GM18520 (cell line): ENCODE data around the gene PTPRR.

ENCODE experiments used
- ATAC-seq: cut with Tn5 transposase; IDR thresholded peaks from one replicate; pipeline ENCODE4 v1.9.1; 2021; ENCODE audit not compliant: unreplicated experiment

PTPRR gene

DNA sequence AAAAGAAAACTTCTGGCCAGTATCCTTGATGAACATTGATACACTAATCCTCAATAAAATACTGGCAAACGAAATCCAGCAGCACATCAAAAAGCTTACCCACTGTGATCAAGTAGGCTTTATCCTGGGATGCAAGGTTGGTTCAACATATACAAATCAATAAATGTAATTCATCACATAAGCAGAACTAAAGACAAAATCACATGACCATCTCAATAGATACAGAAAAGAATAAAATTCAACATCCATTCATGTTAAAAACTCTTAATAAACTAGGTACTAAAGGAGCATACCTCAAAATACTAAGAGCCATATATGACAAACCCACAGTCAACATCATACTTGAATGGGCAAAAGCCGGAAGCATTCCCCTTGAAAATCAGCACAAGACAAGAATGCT lies 211.5 kb downstream of the PTPRR start:
- no peak for ATAC-seq

DNA sequence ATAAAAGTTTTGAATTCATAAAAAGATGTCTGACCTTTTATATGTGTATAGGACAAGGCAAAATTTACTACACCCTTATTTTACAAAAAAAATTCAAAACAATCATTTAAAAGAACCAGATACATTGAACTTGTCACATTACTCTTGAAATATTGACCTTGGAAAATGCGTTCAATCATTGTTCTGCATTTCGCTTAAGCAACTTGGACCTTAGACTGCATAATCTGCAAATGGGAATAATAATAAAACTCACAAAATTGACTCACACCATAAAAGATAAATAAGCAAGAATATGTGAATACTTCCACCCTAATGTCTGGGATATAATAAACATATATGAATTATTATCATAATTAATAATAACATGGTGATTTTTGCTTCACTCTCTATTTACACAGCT lies 213.9 kb downstream of the PTPRR start:
- ATAC-seq: no peak

DNA sequence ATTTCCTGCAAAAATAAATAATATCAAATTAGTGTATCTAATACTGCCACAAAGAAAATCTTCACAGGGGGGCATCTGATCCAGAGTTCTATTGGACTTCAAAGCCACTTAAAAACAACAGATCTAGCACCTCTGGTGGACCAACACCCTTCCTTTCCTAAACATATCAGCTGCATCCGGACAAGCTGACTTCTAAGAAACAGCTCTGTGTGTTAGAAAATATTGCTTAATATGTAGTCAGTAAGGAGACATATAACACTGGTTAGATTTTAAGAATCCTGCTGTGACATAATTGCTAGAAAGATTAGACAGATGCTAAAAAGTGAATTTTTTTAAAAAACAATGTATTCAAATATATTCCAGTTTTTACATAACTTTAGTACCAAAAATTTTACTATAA lies 222.2 kb downstream of the PTPRR start:
- ATAC-seq: no peak

DNA sequence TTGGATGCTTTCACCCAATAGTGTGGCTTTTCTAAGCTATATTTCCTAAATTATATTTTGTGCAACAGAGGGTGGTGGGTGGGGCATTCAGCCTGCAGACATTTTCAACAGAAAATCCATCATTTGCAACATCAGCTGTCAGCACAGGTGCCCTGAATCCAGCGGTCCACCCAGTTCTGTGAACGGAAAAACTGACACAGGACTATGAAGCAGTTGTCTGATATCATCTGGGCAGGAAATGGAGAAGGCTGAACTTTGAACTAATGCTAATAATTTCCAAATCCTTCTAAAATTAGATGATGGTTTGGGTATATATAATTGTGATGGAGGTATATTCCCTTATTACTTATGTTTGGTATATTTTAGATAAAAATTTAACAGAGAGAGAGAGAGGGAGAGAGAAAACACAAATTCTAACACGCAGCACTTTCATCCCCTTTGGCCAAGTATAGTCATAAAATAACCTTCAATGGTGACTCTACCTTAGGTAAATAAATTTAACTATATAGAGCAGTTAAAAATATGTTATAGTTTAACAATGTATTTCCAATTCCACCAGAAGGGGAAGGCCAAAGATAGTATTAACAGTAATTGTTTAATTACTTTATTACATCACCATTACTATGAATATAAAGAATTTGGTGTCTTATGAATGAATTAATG lies 225.0 kb downstream of the PTPRR start:
- ATAC-seq: no peak

DNA sequence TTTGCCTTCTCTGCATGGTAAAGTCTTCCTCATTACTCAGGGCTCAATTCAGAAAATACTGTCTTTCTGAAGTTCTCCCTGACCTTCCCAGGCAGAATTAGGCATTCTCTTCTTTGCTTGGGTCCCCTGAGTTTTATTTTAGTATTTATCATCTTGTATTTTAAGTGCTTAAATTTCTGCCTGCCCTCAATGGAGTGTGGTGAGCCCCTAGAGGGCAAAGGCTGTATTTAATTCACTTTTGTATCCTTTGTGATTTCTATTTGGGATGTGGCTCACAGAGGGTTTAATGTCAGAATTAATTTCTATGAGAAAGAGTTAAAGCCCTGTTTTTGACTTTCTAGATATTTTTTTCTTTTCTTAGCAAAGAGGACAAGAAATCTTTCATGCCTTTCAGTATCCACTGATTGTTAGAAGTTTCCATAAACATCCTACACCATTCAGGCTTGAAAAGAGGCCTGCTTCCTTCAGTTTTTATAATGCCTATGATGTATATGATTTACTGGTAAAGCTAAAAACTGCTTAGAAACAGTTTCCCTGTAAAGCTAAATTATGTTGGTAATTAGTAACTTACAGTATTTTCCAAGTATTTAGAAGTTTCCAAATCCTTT lies 227.8 kb downstream of the PTPRR start:
- ATAC-seq: no peak

DNA sequence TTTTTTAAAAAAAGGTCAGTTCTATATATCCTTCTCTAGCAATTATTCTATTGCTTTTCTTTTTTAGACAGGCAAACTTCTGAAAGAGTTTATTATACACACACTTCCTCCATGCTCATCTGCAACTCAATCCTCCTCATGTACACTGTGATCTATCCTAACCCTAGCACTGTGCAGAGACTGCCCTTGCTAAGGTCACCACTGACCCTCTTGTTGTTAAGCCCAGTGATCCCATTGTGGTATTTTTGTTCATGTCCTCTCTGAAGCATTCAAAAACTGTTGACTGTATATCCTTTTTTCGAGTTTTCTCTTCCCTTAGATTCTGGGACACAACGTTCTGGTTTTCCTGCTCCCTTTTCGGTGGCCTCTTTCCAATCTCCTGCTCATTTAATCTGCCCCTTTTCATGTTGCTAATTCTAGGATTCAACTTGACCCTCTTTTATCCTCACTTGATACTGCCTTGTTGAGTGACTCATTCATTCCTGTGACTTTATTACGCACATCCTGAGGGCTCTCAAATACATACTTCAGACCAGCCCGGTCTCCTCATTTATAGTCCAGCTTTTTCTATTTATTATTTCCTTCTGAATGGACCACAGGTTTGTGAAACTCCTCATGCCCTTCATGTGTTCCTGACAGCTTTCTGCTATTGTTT lies 229.4 kb downstream of the PTPRR start:
- ATAC-seq: no peak

DNA sequence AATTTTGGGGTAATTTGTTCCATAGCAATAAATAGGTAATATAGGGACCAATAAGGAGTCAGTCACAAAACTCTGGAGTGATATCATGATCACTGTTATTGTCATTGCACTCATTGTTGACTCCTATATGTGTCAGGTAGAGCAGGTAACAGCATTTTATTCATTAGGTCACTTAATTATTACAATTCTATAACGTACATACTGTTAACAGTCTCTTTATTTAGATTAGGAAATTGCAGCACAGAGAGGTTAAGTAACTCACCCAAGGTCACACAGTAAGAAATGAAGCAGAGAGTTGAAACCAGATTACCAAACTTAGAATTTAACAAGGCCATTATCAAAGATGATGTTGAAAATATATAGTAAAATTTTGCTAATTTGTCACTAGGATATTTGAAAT lies 233.6 kb downstream of the PTPRR start:
- ATAC-seq: no peak

DNA sequence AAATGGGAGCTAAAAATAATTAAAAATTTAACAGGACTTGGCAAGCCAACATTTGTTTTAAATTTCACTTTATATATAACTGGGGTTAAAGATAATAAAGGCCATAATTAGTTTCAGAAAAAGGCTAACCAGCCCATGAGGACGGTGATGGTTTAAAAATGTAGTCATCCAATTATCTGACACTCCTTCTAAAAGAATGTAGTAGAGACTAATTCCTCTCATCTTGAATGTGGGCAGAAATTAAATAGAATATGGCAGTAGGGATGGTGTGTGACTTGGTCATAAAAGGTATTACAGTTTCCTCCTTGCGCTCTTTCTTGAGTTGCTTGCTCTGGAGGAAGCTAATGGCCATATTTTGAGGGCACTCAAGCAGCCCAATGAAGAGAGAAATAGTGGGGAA lies 234.2 kb downstream of the PTPRR start:
- ATAC-seq: no peak

DNA sequence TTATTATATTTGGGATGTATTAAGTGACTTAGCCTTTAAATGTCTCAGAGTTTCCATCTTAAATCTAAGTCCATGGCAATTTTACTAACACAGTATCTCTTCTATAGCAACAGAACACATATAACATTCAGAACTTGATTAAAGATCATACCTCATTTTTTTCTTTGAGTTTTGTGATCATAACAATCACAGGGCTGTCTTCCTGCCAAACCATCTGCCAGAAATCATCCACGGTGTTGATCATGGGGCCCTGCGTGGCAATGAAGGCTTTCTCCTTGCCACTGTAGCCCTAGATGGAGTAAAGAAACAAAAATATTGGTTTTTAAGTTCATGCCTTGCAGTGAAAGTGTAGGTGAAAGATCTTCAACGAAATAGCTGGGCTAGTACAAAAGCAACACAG lies 236.6 kb downstream of the PTPRR start:
- ATAC-seq: no peak

DNA sequence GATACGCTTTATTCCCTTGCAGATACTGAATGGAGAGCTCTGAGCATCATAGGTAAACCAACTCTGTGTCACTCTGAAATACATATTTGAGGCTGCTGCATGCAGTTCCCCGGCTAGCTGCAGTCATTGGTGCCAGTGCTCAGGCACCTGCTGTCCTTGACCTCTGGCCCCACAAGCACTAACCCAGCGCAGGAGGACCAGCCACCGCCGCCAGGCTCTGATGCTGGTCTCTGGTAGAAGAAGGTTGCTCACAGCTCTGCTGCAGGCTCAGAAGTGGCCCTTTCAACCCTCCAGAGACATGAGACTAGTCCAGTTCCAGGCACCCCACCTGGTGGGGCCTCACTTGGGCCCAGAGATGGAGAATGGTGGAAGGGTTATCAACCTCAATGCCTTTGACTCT lies 248.8 kb downstream of the PTPRR start:
- ATAC-seq: no peak

DNA sequence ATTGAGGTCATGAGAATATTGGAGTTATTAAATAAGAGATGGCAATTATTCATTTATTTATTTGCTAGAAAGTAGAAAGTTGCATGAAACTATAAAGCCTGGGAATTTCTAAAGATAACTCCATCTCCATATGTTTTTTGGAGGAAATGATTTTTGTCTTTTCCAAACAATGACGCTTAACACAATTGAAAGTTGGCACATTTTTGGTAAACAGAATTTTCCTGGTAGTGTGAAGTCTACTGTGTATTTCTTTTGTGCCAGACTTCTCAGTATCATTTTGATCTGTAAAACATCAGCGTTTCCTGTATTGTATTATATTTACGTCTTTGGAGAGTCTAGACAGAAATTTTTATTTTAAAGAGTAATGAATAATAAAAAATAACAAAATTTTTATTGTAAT lies 249.6 kb downstream of the PTPRR start:
- ATAC-seq: no peak

DNA sequence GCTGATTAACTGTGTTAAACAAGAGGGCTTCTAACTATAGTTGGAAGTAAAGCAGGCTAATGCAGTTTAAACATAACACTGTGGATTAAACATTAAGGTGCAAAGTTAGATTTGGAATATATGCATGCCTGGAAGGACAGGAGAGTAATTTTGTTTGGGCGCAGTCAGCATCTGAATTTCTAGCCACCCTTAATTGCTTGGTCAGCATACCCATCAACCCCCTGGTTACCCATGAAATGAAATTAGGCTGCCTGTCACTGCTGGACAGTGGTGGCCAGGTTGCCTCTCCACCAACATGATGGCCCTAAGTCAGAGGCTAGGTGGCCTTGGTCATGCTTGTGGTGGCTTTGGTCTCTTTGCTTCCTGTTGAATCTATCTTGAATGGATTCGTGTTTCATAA lies 253.3 kb downstream of the PTPRR start:
- no peak for ATAC-seq

DNA sequence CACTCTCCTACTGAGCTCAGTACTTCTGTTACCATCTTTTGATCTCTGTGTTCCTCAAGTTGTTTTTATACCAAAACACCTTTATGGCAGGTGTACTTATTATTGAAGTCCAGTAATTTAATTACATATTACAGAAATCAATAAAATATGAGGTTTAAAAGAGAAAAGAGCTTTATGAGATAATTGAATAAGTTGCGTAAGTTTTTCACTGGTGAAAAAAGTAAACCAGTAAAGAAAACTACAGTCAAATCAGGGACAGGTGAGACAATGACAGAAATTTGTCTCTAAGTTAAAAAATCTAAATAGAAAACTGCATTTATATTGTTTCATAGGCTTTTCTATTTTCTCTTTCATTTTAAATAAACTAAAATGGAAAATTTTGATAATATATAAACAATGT lies 254.2 kb downstream of the PTPRR start:
- no peak for ATAC-seq

DNA sequence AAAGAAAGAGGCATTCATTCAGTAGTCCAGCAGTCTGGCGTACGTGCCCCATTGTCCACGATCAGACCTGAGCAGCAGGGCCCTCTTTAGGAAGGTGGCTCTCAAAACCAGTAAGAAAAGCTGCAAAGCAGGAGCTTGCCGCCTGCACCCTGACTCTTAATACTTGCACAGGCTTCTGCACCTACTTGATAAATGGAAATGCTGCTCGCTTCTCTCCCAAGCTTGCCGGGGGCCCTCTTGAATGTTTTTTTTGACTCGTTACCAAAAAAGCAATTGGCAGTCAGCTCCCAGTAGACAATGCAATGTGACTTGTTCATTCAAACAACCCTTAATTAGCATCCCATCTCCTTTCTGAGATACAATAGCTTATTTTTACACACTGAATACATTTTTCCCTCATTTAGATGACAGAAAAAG lies 256.1 kb downstream of the PTPRR start:
- no peak for ATAC-seq

DNA sequence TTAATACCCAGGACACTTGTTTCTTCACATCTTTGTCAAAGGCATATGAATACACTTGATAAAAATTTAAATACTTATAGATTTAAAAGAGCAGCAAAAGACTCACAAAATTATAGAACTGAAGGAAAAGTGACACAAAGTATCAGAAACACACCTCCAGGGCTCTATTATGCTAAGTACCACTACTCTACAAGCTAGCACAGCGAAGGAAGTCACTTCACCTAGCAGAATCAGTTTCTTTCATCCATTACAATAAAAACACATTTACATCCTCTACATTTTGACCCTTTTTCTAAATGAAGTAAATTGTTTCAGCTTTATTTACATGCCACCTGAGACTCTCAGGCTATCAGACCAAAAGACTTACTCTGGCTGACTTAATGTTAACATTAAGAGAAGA lies 256.7 kb downstream of the PTPRR start:
- no peak for ATAC-seq

DNA sequence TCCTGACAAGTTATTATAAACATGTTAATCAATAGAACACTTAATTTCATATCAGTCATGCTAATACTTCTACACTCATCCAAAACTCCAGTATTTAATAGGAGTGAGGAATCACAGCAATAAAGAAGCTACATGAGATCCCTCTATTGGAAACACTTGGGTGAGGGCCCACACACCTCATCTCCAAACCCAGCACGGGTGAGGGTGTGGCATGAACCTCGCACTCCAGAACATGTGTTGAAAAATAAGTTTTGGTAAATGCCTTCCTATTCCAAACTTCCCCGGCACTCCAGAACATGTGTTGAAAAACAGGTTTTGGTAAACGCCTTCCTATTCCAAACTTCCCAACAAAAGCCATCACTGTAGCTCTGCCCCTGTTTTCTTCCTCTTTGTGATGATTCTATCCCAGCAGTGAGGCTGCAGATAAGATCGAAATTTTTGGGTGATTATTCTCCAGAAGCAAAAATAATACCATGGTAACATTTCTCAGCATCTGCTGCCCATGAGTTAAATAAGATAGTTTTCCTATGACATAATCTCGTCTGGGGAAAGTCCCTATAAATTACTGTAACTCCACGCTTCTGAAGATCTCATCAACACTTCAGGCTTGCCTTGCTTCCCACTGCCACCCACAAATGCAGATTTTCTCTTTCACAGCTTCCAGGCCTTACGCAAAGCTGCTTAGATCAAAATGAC lies 258.9 kb downstream of the PTPRR start:
- ATAC-seq: no peak

DNA sequence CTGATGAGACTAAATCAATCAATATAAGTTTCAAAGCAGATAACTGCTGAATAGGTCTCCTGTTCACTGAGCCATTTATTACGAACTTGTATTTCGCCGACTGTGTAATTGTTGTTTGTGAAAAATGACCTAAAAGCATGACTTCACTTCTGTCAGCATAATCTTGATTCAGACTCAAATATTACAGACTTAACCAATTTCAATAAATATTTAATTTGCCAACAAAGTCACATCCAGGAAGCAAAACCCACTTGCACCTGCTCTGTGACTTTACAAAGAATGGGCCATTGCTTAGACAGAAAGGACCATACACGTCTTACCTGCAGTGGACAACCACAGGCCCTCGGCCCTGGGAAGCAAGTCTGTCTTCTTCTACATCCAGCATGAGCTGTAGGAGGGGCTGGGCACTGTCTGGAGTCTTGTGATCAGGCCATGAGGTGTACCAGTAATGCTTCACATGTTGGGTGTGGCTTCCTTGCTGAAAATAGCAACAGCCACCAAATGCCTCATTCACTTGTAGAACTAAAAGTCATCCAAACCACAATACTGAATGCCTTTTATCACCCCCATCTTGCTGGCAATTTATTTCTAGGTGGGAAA lies 259.8 kb downstream of the PTPRR start:
- ATAC-seq: no peak

DNA sequence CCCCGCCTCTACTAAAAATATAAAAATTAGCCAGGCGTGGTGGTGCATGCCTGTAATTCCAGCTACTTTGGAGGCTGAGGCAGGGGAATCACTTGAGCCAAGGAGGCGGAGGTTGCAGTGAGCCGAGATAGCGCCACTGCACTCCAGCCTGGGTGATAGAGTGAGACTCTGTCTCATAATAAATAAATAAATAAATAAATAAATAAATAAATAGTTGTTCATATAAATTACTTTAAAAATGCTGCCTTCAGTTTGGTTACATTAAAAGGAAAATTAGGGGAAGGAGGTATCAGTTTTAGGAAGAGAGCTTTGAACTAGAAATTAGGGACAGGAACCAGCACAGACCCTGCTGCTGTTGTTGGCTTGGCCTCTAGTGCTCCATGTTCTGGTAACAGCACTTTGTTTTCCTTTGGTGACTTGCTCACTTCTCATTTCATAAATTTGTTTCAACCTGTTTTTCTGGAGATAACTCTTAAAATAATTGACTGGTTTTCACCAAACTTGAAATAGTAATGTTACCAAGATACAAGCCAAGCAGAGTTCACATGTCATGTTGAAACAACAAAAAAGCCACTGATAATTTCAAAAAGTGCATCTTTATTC lies 260.4 kb downstream of the PTPRR start:
- no peak for ATAC-seq

DNA sequence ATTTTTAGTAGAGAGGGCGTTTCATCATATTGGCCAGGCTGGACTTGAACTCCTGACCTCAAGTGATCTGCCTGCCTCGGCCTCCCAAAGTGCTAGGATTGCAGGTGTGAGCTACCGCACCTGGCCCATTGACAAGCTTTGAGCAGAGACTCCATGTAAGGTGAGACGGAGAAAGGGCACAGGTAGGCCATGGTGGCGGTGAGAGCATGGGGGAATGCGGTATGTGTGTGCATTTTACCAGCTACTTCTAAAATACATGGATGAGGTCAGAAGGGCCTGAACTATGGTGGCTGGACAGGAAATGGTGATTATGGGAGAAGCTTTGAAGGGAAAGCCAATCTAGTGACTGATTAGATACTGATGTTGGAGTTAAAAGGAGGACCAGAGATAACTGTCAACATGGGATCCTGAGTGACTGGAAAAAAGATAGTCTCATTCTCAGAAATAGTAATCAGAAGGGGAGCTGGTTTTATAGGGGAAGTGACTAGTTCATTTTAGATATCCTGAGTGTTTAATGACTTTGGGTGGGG lies 261.4 kb downstream of the PTPRR start:
- no peak for ATAC-seq

DNA sequence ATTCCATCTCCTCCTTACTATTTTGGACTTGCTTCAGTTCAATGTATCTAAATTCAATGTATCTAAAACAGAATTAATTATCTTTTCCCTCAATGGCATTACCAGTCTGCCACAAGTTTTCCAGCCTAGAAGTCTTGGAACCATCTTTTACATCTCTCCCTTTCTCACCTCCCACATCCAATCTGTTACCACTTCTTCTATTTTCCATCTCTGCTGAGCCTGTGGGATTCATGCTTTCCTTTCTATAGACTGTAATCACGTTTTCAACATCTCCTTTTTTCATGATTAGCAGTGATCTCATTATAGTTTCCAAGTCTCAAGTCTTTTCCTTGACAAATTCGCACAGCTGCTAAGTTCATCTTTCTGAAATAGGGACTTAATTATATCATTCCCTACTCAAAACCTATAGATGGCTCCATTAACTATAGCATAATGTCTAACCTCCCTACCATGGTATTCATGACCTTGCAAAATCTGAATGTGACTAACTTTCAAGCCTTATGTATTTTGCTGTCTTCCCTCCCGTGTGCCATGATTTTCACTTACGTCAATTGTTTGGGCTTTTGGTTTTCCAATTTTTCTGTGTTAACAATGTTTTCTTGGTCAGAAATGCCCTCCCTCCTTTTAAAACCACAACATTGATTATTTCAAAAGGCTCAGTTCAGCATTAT lies 262.8 kb downstream of the PTPRR start:
- ATAC-seq: no peak
